Measurements from ENCODE around the gene BACE2.

GRCh38 chr21:41156142-41156541, 11.8 kb upstream of the BACE2 start:
- TF ChIP-seq CTCF (IDR thresholded peaks at IDR 0.05; ENCODE audit: insufficient read depth, low read length, poor library complexity, severe bottlenecking) (no peak), EZH2phosphoT487 (conservative IDR thresholded peaks at IDR 0.05; ENCODE audit: low read length) (no peak)
